Sigmoid colon (tissue), 7 donors: ENCODE results near the gene PSORS1C2. TPM values are rescaled to one million over a fixed set of nuclear protein-coding genes. Genes with fewer than 3 reads are reported as not detected.

Experiments used
- DNase-seq: peaks from one replicate; pipeline ENCODE4 v3.0.0-alpha.2; 2019
- H3K27ac ChIP-seq, 4 donors: fragments of 200-600 bp; sonication (generic); one replicate each; pipeline ENCODE4 v1.5.1; 2016 to 2019; ENCODE audit warnings: mild to moderate bottlenecking in 1 of 4
- H3K27me3 ChIP-seq, 3 donors: fragments of 200-600 bp; sonication (generic); one replicate each; pipeline ENCODE4 v1.5.1; 2019; ENCODE audit warnings: mild to moderate bottlenecking in 1 of 3
- H3K36me3 ChIP-seq, 4 donors: fragments of 200-600 bp; sonication (generic); one replicate each; pipeline ENCODE4 v1.5.1; 2016 to 2019
- H3K4me1 ChIP-seq, 4 donors: fragments of 200-600 bp; sonication (generic); one replicate each; pipeline ENCODE4 v1.5.1; 2017 to 2019
- H3K4me3 ChIP-seq, 4 donors: fragments of 200-600 bp; sonication (generic); one replicate each; pipeline ENCODE4 v1.5.1; 2017 to 2019; ENCODE audit warnings: mild to moderate bottlenecking in 2 of 4, moderate library complexity in 1 of 4
- H3K9me3 ChIP-seq, 4 donors: fragments of 200-600 bp in 3 of 4; sonication (generic) in 3 of 4; one replicate each; pipeline versions ENCODE4 v1.5.1 to v1.6.1; 2013 to 2019
- CTCF ChIP-seq, 4 experiments: fragments of 450-650 bp in 3 of 4; fragments of 200-600 bp in 1 of 4; IDR thresholded peaks; one replicate each; pipeline ENCODE4 v1.5.1; 2016 to 2019; ENCODE audit warnings: antibody characterized with exemption in 4 of 4, mild to moderate bottlenecking in 3 of 4, moderate library complexity in 2 of 4
- EP300 ChIP-seq, 4 donors: sonication (generic); formaldehyde crosslinking; IDR thresholded peaks; one replicate each; pipeline ENCODE4 v1.6.1; 2017; ENCODE audit warnings: antibody characterized with exemption in 4 of 4
- POLR2A ChIP-seq, 2 donors: fragments of 450-650 bp; IDR thresholded peaks; one replicate each; pipeline ENCODE4 v1.6.1; 2016; ENCODE audit warnings: antibody characterized with exemption in 2 of 2, mild to moderate bottlenecking in 2 of 2, moderate library complexity in 2 of 2
- POLR2AphosphoS5 ChIP-seq, 4 donors: sonication (generic); formaldehyde crosslinking; IDR thresholded peaks; one replicate each; pipeline ENCODE4 v1.6.1; 2017; ENCODE audit warnings: antibody characterized with exemption in 4 of 4
- WGBS, 2 donors: extraction: QIAGEN DNeasy Blood & Tissue Kit; methylation state at CpG; one replicate each; pipeline ENCODE4 v1.1.7; 2013; 5-methylcytosine and 5-hydroxymethylcytosine counted together
- intact Hi-C: fragments of 100-400 bp; cut with DNase I; formaldehyde crosslinking; loops from one replicate; pipeline ENCODE4 v1.15.1; 2023
- polyA plus RNA-seq, 3 donors: library from polyadenylated mRNA; stranded (reverse); fragments of 200-250 nt; gene quantifications; one replicate each; pipeline ENCODE4 v1.2.3, GENCODE V29; 2013
- total RNA-seq, 4 donors: library from RNA; depleted of rRNA; stranded (reverse); fragments of >200 nt; gene quantifications; one replicate each; pipeline ENCODE4 v1.1.0, GENCODE V29; 2016
- donor health status: healthy with polysubstance abuse.
- donor health status: Bipolar disorder and iron deficiency.
- donor health status: healthy.

The PSORS1C2 gene
- total and polyA plus RNA-seq, 7 donors, result not detected

- Histone ChIP-seq H3K36me3 (no peaks in the 10 kb centered on the region), H3K27ac (no peak overlapping the region), H3K27me3 (no peaks in the 10 kb centered on the region), H3K9me3 (no peaks in the 10 kb centered on the region), H3K4me1 (peaks cover 0 to 7% (median 0%) of the 10 kb centered on the region in 4 donors), H3K4me3 (no peak overlapping the region)
- intact Hi-C loops, result no loop called here
- no peak for DNase-seq
- 83% methylated on average over 3 of the region's 3 CpGs for WGBS, 2 donors
- TF ChIP-seq CTCF (IDR thresholded peaks at IDR 0.05) (no peak), POLR2A (IDR thresholded peaks at IDR 0.05) (no peak), POLR2AphosphoS5 (IDR thresholded peaks at IDR 0.05) (no peak), EP300 (IDR thresholded peaks at IDR 0.05) (no peak)
Observed at GRCh38 chr6:31175971-31176370, 37.1 kb upstream of the PSORS1C2 start.

- Histone ChIP-seq H3K27ac (no peak overlapping the region), H3K27me3 (no peaks in the 10 kb centered on the region), H3K4me1 (peaks cover 0 to 7% (median 0%) of the 10 kb centered on the region in 4 donors), H3K9me3 (no peaks in the 10 kb centered on the region), H3K4me3 (no peak overlapping the region), H3K36me3 (no peaks in the 10 kb centered on the region)
- no peak for DNase-seq
- 89% methylated on average over 5 of the region's 5 CpGs for WGBS, 2 donors
- intact Hi-C loops, result no loop called here
- TF ChIP-seq POLR2A (IDR thresholded peaks at IDR 0.05) (no peak), POLR2AphosphoS5 (IDR thresholded peaks at IDR 0.05) (no peak), EP300 (IDR thresholded peaks at IDR 0.05) (no peak), CTCF (IDR thresholded peaks at IDR 0.05) (no peak)
Observed at GRCh38 chr6:31174378-31174777, 35.5 kb upstream of the PSORS1C2 start.

GRCh38 chr6:31173406-31173805, 34.5 kb upstream of the PSORS1C2 start:
- TF ChIP-seq CTCF (IDR thresholded peaks at IDR 0.05) (no peak), EP300 (IDR thresholded peaks at IDR 0.05) (no peak), POLR2AphosphoS5 (IDR thresholded peaks at IDR 0.05) (no peak), POLR2A (IDR thresholded peaks at IDR 0.05) (no peak)
- no peaks in the 10 kb centered on the region for H3K27me3 ChIP-seq
- no peaks in the 10 kb centered on the region for H3K9me3 ChIP-seq
- no peak for DNase-seq
- 81 to 84% methylated on average over 3 of the region's 3 CpGs for WGBS, 2 donors
- H3K4me1 ChIP-seq, result no peaks in the 10 kb centered on the region
- intact Hi-C loops, result no loop called here
- H3K27ac ChIP-seq, result no peak overlapping the region
- no peaks in the 10 kb centered on the region for H3K36me3 ChIP-seq
- H3K4me3 ChIP-seq, result no peak overlapping the region

GRCh38 chr6:31172973-31173384, 34.1 kb upstream of the PSORS1C2 start:
- Histone ChIP-seq H3K4me3 (no peak overlapping the region), H3K27me3 (no peaks in the 10 kb centered on the region), H3K9me3 (no peaks in the 10 kb centered on the region), H3K27ac (no peak overlapping the region), H3K36me3 (no peaks in the 10 kb centered on the region), H3K4me1 (no peaks in the 10 kb centered on the region)
- intact Hi-C loops, result no loop called here
- 73 to 92% methylated on average over 5 of the region's 5 CpGs for WGBS, 2 donors
- TF ChIP-seq EP300 (IDR thresholded peaks at IDR 0.05), result no peak
- no peak for TF ChIP-seq CTCF (IDR thresholded peaks at IDR 0.05)
- no peak for TF ChIP-seq POLR2AphosphoS5 (IDR thresholded peaks at IDR 0.05)
- no peak for TF ChIP-seq POLR2A (IDR thresholded peaks at IDR 0.05)
- DNase-seq, result no peak
